ENCODE data around the gene MICAL3. TPM values are rescaled to one million over a fixed set of nuclear protein-coding genes. Genes with fewer than 3 reads are reported as not detected.
"Not testable (repeated sequence)": the region's sequence is repeated elsewhere in the genome, so short reads cannot be mapped to it uniquely, and the experiment has no call there.

The MICAL3 gene
- total and polyA plus RNA-seq, 9 of the 15 experiments (the other 6 are each of a cell fraction or from before 2014, with no cell fraction given) = 0.53 to 32.1 (median 12.3) TPM

DNA sequence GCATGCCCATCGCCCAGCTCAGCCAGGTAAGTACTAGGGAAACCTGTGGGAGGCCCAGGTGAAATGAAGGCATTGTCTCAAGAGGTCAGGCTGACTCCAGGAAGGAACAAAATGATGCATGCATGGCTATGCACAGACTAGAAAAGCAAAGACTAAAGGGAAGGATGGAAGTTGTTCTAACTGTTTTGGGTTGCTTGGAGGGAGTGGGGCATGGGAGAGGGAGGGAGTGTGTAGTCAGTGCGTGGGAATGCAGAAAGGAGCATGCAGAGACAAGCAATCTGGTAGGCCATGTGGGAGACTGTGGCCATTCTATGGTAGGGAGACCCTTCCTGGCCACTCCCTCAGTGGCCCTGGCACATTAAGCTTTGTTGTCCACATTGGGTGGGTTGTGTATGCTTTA is 2.9 kb downstream of the MICAL3 start:
- H4K20me1 ChIP-seq (replicated peaks; ENCODE audit: control insufficient read depth, insufficient read depth, low read length) = 0 out of 2 replicates have a peak, but pooled peaks cover 6% of the 10 kb centered on the region
- H3K9me1 ChIP-seq (ENCODE audit: control insufficient read depth, insufficient read depth, low read length) = no peaks in the 10 kb centered on the region
- in situ Hi-C loops (cut with MboI) (no loop called here), intact Hi-C loops (cut with micrococcal nuclease) (loop anchor here (5.0 to 10.0 kb wide), 4 partner anchors 83 to 187 kb away; no protein-coding TSS in a partner anchor)
- ChIA-PET POLR2A (interaction anchor here (0.9 kb wide), 1 partner anchor 133 kb away, joined by 3 read pairs; no protein-coding TSS in a partner anchor), CTCF (ENCODE audit: low intra/inter-chr PET ratio) (no interaction called here)
- H3K9ac ChIP-seq (ENCODE audit: insufficient read depth in 1 of 2, low read depth in 2 of 2, low read length in 2 of 2) = no peak overlapping the region
- H3K36me3 ChIP-seq (ENCODE audit: control insufficient read depth, insufficient read depth, low read length) = no peaks in the 10 kb centered on the region
- no peak for TF ChIP-seq POLR3G (IDR thresholded peaks at IDR 0.05; ENCODE audit: extremely low read depth, insufficient read length, insufficient replicate concordance)
- no peak overlapping the region for H3K4me2 ChIP-seq (ENCODE audit: insufficient read depth, low read length)
- no peaks in the 10 kb centered on the region for H3K79me2 ChIP-seq (ENCODE audit: control insufficient read depth, insufficient read depth, low read length)
- DNase-seq (ENCODE audit: extremely low read depth in 1 of 4, low spot score in 3 of 4) (no peak), FAIRE-seq (no peak), ATAC-seq (no peak)
- no peaks in the 10 kb centered on the region for H3K9me3 ChIP-seq (replicated peaks; ENCODE audit: control insufficient read depth, insufficient read depth, low read depth, low read length)
- no peak overlapping the region for H2AFZ ChIP-seq (ENCODE audit: low read depth, low read length)
- H3K27me3 ChIP-seq (ENCODE audit: control insufficient read depth in 2 of 2, insufficient read depth in 2 of 2, low read length in 2 of 2) = peaks cover 11 to 21% of the 10 kb centered on the region in 2 experiments; a peak in 4 of 5 replicates
- no peak overlapping the region for H3K27ac ChIP-seq (ENCODE audit: extremely low read depth, low read depth, low read length)
- no peak overlapping the region for H3K4me3 ChIP-seq
- 2% methylated on average over 2 of the region's 2 CpGs for WGBS (ENCODE audit: insufficient coverage, low coverage, missing lambda C conversion rate)
- peaks cover 6 to 14% of the 10 kb centered on the region in 2 experiments; a peak in 4 of 5 replicates for H3K4me1 ChIP-seq (replicated peaks in 1 of 2; ENCODE audit: control insufficient read depth in 2 of 2, insufficient read depth in 2 of 2, low read length in 2 of 2)
- no TSS peak for BruUV-seq (replicated peaks)

DNA sequence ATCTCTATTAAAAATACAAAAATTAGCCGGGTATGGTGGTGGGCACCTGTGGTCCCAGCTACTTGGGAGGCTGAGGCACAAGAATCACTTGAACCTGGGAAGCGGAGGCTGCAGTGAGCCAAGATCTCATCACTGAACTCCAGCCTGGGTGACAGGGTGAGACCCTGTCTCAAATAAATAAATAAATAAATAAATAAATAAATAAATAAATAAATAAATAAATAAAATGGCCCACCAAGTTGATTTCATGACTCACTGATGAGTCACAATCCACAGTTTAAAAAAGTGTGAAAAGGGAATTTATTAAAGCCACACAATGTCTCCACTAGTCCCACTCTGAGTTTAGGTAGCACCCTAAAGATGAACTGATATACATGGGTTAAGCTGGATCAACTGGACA is 3.6 kb downstream of the MICAL3 start:
- in situ Hi-C loops (cut with MboI); H3K79me2 ChIP-seq (ENCODE audit: control insufficient read depth, insufficient read depth, low read length); ATAC-seq; FAIRE-seq; H3K4me2 ChIP-seq (ENCODE audit: insufficient read depth, low read length); H4K20me1 ChIP-seq (replicated peaks; ENCODE audit: control insufficient read depth, insufficient read depth, low read length); H2AFZ ChIP-seq (ENCODE audit: low read depth, low read length); H3K36me3 ChIP-seq (ENCODE audit: control insufficient read depth, insufficient read depth, low read length); H3K4me3 ChIP-seq; DNase-seq (ENCODE audit: extremely low read depth in 1 of 4, low spot score in 3 of 4); BruUV-seq (replicated peaks); H3K9ac ChIP-seq (ENCODE audit: insufficient read depth in 1 of 2, low read depth in 2 of 2, low read length in 2 of 2); H3K27ac ChIP-seq (ENCODE audit: extremely low read depth, low read depth, low read length); H3K9me1 ChIP-seq (ENCODE audit: control insufficient read depth, insufficient read depth, low read length); H3K9me3 ChIP-seq (replicated peaks; ENCODE audit: control insufficient read depth, insufficient read depth, low read depth, low read length); CTCF ChIA-PET (ENCODE audit: low intra/inter-chr PET ratio): not testable (repeated sequence)
- 54% methylated on average over 2 of the region's 2 CpGs for WGBS (ENCODE audit: insufficient coverage, low coverage, missing lambda C conversion rate)
- TF ChIP-seq, protein P1, sequence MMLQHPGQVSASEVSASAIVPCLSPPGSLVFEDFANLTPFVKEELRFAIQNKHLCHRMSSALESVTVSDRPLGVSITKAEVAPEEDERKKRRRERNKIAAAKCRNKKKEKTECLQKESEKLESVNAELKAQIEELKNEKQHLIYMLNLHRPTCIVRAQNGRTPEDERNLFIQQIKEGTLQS (IDR thresholded peaks at IDR 0.05) = 0 out of 2 replicates have a peak, but pooled peaks have one; percentile 19
- TF ChIP-seq, protein P1 (CRISPR knock-in tag; conservative IDR thresholded peaks at IDR 0.05) = not testable (repeated sequence)
- 0 out of 2 replicates have a peak, but pooled peaks have one; percentile 80 for TF ChIP-seq ZC3H11A (IDR thresholded peaks at IDR 0.05; ENCODE audit: low read depth, low read length)
- intact Hi-C loops (cut with micrococcal nuclease) = loop anchor here (5.0 to 10.0 kb wide), 4 partner anchors 84 to 186 kb away; no protein-coding TSS in a partner anchor
- Histone ChIP-seq H3K4me1 (replicated peaks in 1 of 2; ENCODE audit: control insufficient read depth in 2 of 2, insufficient read depth in 2 of 2, low read length in 2 of 2) (peaks cover 6 to 14% of the 10 kb centered on the region in 2 experiments; a peak in 4 of 5 replicates), H3K27me3 (ENCODE audit: control insufficient read depth in 2 of 2, insufficient read depth in 2 of 2, low read length in 2 of 2) (peaks cover 11 to 21% of the 10 kb centered on the region in 2 experiments; a peak in 4 of 5 replicates)
- POLR2A ChIA-PET = interaction anchor here (0.7 to 0.9 kb wide), 3 partner anchors 114 to 182 kb away, joined by 3 to 4 read pairs (median 3); no protein-coding TSS in a partner anchor

All from K562 (cell line).